HTR-8/SVneo (cell line): ENCODE data around the gene LYPD6B.
A peak's percentile ranks its signal among the peaks of the same experiment; 100 is the strongest.
"Not testable (repeated sequence)": the region's sequence is repeated elsewhere in the genome, so short reads cannot be mapped to it uniquely, and the experiment has no call there.

ENCODE experiments used
- DNase-seq: peaks from one replicate; pipeline ENCODE4 v3.0.0; 2011; ENCODE audit warnings: low spot score, mixed read lengths; ENCODE audit not compliant: insufficient read length
- FAIRE-seq: peaks from 2 replicates; lab custom pipeline; 2011; peaks lifted over from hg19 to GRCh38; lab: Jason Lieb, UNC

The LYPD6B gene

DNA sequence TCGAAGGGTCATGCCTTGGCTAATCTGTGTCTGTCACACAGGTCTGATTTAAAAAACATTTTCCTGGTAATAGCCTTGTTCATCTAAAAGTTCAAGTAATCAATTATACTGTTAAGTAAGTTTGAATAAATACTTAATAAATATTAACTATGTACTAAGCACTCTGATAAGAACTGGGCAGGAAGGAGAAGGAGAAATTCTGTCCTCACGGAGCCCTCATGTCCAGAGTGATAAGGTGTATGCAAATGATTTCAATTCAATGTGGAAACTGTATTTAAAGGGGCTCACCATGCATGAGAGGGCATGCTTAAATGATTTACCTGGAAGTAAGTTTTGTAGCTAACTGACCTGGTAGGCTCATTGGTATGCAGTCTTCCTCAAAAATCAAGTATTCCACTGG lies 197.9 kb downstream of the LYPD6B start:
- DNase-seq, result no peak
- FAIRE-seq, result no peak

DNA sequence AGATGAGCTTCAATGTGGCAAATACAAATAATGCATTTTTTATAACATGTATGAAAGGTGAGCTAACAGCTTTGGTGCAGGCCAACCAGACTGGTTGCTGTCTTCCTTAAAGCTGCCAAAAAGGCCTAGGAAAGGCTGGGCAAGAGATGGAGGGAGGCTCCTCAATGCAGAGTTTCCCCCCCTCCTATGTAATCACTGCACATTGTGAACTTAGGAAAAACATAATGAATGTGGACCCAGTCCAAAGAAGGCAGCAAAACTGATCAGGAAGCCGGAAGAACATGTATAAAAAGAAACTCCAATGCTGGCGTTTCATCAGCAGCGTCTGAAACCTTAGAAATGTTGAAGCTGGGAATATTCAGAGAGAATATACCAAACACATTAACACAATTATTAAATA lies 207.7 kb downstream of the LYPD6B start:
- DNase-seq (no peak), FAIRE-seq (no peak)

DNA sequence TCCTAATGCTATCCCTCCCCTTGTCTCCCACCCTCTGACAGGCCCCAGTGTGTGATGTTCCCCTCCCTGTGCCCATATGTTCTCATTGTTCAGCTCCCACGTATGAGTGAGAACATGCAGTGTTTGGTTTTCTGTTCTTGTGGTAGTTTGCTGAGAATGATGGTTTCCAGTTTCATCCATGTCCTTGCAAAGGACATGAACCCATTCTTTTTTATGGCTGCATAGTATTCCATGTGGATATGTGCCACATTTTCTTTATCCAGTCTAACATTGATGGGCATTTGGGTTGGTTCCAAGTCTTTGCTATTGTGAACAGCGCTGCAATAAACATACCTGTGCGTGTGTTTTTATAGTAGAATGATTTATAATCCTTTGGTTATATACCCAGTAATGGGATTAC lies 212.9 kb downstream of the LYPD6B start:
- not testable (repeated sequence) for FAIRE-seq, DNase-seq

DNA sequence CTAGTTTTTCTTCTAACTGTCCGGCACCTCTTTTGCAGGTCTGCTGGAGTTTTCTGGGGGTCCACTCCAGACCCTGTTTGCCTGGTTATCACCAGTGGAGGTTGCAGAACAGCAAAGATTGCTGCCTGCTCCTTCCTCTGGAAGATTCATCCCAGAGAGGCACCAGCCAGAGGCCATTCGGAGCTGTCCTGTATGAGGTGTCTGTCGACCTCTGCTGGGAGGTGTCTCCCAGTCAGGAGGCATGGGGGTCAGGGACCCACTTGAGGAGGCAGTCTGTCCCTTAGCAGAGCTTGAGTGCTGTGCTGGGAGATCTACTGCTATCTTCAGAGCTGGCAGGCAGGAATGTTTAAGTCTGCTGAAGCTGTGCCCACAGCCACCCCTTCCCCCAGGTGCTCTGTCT lies 218.4 kb downstream of the LYPD6B start:
- FAIRE-seq, DNase-seq: not testable (repeated sequence)

DNA sequence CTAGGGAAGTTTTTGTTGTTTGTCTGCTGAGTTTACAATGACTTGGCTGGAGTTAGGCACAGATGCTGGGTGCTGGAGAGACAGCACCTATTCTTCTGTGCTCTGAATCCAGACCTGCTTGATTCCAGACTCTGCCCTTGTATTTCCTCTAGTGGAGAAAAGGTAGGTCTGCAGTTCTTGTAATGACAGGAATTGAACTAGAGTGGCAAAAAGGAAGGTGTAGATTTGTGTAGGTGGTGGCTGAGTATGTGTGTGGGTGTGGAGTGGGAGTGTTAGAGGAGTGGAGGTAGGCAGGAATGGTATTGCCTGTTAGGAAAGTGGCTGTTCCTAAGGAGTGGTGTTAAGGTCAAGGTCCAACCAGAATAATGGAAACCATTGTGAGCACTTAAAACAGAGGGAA lies 220.0 kb downstream of the LYPD6B start:
- DNase-seq (no peak), FAIRE-seq (peak; percentile 49)

DNA sequence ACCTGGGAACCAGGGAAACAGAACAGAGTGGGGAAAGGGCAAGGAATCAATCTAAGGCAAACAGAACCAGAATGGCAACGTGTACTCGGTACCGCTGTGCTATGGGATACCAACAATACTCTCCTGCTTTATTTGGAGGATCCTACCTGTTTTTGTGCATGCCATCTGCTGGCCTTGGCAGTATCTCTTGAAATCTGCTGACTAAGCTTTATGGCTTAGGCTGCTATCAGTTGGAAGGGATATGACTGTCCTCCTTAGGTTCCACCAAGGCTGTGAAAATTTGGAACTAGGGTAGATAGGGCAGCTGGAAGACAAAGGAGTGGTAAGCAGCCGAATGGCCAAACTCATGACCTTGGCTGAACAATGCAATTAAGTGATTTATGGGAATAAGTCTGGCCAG lies 220.6 kb downstream of the LYPD6B start:
- no peak for FAIRE-seq
- no peak for DNase-seq

DNA sequence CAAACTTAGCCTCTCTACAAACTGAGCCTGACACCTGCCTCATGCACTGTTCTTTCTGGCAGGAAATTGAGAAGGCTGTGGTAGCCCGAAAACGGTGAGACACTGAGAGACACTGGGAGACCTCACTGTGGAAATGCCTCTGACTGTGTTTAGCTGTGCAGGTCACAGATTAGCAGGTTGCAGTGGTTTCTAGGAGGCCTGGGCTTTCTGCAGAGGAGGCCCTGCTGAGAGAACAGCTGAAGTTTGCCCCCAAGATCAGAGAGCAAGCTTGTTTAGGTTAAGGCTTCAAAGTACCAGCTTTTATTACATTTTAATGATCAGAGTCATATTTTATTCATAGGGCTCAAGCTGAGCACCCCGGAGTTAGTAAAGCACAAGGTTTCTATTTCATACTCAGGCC lies 223.2 kb downstream of the LYPD6B start:
- FAIRE-seq (no peak), DNase-seq (no peak)
